ENCODE measurements around the gene ARPP21.

Gene ARPP21

GRCh38 chr3:35737527-35737926 lies 98.2 kb downstream of the ARPP21 start:
- DNase-seq (ENCODE audit: low read depth in 2 of 2), result no peak

DNA sequence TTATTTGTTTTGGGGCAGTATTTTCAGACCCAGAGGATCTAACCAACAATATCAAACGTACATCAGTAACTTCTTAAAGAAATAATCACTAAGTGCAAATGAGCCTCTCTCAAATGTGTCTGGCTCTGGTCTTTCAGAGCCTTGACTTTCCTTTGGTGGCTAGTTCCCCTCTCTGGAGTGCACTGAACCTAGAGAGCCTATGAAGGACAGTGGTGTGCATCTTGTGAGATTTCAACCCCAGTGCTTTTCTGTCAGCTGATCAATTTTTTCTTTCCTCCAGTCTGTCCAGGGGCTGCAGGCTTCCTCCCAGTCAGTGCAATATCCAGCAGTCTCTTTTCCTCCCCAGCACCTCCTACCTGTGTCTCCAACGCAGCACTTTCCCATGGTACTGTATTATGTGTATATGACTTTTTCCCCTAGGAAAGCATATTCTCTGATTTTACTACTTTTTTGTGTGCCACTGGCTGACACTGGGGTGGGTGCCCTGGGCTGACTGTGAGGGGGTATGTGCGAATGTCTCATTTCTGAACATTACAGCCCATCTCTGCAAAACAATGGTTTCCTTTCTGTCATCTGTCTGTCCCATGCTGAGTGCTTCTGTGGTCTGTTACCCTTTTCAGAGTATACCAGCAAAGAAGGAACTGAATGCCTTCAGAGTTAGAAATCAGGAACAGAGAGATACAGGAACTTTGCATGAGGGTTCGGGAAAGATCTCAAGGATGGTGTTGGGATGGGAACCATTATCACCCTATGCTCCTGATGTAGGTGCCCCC lies 98.8 kb downstream of the ARPP21 start:
- DNase-seq (ENCODE audit: low read depth in 2 of 2), result no peak

- no peak for DNase-seq (ENCODE audit: low read depth in 2 of 2)
Measured at GRCh38 chr3:35739181-35739809, 100.0 kb downstream of the ARPP21 start.

DNA sequence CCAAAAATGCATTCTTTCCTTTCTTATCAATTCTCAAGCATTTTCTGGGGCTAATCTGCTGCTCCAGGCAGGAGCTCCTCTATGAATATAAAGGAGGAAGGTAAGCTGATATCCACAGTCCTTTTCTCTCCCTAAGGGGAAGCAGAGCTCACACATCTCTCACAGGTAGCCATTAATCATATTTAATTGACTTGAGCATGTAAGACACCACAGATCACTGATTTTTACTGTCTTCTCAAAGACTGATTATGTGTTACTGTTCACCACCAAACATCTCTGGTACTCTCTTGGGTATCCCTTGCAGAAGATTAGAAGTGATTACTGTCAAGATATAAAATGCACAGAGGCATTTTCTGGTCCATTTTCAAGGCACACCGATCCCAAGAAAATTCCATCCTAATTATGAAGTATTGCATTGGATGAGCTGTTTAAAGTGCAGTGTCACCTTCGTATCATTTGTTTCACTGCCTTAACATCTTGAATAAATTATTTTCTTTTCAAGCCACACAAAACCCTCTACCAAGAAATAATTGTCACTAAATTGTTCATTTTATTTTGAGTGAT lies 100.7 kb downstream of the ARPP21 start:
- DNase-seq (ENCODE audit: low read depth in 2 of 2), result no peak

GRCh38 chr3:35743218-35743617 lies 103.9 kb downstream of the ARPP21 start:
- no peak for DNase-seq (ENCODE audit: low read depth in 2 of 2)

DNA sequence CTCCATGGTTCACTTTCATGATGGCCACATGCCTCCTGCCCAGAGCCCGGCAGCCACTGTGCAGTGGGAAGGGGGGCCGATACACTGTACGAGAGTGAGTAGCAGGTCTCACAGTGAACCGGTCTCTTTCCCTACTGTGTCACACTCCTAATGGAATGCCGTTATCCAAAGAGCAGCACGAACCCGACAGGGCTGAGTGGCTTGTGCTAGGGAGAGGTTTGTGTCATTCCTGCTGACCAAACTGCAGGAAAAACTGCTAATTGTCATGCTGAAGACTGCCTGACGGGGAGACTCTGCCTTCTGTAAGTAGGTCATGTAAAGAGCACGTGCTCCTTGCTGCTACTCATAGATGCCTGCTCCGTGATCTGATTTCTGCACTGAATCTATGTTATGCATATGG lies 105.1 kb downstream of the ARPP21 start:
- no peak for DNase-seq (ENCODE audit: low read depth in 2 of 2)

GRCh38 chr3:35745351-35745750 lies 106.0 kb downstream of the ARPP21 start:
- no peak for DNase-seq (ENCODE audit: low read depth in 2 of 2)

DNA sequence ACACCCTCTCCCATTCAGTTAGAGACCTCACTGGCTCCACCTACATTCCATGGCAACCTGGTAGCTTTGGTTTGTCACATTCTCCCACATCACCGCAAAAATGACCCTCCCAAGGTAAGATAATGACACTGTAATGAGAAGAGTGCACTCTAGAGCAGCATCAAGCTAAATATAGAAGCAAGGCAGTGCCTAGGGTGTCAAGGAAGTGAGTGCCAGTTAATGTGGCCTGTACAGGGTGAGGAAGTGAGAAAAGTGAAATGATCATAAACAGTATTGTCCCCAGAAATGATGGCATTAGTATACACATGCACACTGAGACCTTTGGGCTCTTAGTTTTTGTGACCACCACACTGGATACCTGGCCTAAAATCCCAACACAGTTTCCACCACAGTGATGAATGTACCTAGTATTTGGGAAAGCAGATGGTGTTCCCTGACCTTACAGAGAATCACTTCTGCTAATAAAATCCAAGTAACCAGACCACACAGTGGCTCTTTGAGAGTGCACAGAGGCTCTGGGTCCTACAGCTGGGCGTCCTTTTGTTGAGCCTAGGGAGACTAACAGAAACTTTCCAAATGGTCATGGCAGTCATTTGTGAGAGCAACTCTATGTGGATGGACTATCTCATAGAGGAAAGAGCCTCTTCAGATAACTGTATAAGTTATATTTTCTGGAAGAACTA lies 106.6 kb downstream of the ARPP21 start:
- no peak for DNase-seq (ENCODE audit: low read depth in 2 of 2)

- no peak for DNase-seq (ENCODE audit: low read depth in 2 of 2)
Measured at GRCh38 chr3:35746492-35746891, 107.2 kb downstream of the ARPP21 start.

DNA sequence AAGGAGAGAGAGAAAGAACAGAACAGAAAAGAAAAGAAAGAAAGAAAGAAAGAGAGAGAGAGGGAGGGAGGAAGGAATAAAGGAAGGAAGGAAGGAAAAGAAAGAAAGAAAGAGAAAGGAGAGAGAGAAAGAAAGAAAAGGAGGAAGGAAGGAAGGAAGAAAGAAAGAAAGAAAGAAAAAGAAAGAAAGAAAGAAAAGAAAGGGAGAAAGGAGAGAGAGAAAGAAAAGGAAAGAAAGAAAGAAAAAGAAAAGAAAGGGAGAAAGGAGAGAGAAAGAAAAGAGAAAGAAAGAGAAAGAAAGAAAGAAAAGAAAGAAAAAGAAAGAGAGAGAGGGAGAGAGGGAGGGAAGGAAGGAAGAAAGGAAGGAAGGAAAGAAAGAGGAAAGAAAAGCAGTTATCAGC lies 108.8 kb downstream of the ARPP21 start:
- DNase-seq (ENCODE audit: low read depth in 2 of 2), result no peak

DNA sequence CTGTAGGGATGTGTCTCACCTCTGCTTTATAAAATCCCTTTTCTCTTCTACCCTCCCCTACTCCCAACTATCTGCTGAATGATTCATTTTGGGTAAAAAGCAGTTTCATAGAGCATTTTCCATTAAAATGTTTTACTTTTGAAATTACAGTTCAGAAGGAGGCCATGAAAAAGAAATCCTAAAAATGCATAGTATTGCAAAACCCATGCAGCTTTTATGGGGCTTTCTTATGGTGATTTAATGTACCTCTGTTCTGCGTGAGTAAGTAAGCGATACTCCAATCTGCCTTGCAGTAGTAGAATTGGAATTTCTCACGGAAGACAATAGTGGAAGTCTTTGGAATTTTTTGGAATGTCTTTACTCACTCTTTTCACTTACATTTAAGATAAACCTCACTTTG lies 111.9 kb downstream of the ARPP21 start:
- DNase-seq (ENCODE audit: low read depth in 2 of 2), result no peak

- DNase-seq (ENCODE audit: low read depth in 2 of 2), result no peak
Measured at GRCh38 chr3:35757991-35758757, 118.8 kb downstream of the ARPP21 start.

DNA sequence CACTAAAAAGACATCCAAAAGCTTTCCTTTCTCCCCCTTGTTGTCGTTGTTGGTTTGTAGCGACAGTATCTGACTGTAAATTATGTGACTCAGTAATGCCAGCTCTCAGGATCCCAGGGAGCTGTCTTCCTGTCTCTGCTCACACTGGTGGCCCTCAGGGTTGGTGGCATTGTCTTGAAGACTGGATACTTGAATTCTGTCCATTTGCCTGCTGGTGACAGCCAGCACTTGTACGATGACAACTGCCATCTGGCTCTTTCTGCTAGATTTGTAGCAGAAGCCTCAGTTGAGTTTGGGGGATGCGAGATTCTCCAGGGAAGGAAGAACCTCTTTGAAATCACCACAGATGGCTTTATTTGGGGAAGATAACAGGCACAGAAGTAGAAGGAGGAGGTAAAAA lies 120.8 kb downstream of the ARPP21 start:
- DNase-seq (ENCODE audit: low read depth in 2 of 2), result no peak

- no peak for DNase-seq (ENCODE audit: low read depth in 2 of 2)
Measured at GRCh38 chr3:35761311-35761710, 122.0 kb downstream of the ARPP21 start.

GRCh38 chr3:35772381-35773015 lies 133.2 kb downstream of the ARPP21 start:
- no peak for DNase-seq (ENCODE audit: low read depth in 2 of 2)

- no peak for DNase-seq (ENCODE audit: low read depth in 2 of 2)
Measured at GRCh38 chr3:35773417-35773816, 134.1 kb downstream of the ARPP21 start.

DNA sequence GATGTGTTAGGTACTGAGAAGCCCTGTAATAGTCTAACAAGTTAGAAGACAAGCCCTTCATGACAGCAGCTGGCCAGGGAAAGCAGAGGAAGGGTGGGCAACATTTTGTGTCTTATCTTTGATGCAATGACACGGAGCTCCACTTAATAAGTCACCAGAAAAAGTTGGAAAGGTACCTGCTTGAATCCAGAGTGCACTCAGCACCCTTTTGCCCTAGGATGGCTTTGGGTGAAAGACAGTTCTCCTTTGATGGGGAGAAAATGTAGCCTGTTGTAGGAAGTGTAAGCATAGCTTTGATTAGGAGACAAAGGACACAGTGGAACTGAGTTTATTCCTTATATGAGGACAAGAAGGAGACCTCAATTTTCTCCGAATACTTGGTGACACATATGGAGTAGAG lies 137.0 kb downstream of the ARPP21 start:
- no peak for DNase-seq (ENCODE audit: low read depth in 2 of 2)

- DNase-seq (ENCODE audit: low read depth in 2 of 2), result no peak
Measured at GRCh38 chr3:35777065-35777464, 137.7 kb downstream of the ARPP21 start.

GRCh38 chr3:35777563-35778554 lies 138.5 kb downstream of the ARPP21 start:
- DNase-seq (ENCODE audit: low read depth in 2 of 2), result no peak

DNA sequence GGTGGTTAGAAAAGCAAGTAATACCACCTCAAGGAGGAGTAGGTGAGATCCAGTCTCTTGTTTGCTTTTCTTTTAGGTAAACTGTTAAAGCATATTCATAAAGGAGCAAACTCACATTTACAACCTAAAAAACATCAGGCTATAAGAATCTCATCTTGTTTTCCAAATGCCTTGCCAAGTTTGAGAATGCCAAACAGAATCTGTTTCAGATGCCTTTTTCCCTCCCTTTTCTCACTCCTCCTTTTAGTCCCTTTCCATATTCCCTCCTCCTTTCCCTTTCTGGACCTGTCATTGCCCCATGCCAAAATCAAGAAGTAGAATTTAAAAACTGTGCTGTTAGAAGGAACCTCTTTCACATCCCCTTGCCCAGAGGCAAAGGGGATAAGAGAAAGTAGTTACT lies 140.3 kb downstream of the ARPP21 start:
- no peak for DNase-seq (ENCODE audit: low read depth in 2 of 2)
